T-helper 17 cell (primary cell): ENCODE results near the gene CD96. TPM values are rescaled to one million over a fixed set of nuclear protein-coding genes. Genes with fewer than 3 reads are reported as not detected.

Experiments
- ATAC-seq: fragments of 150-1000 bp; cut with Tn5 transposase; 2 replicates; pipeline ENCODE4 v1.10.0; 2021; ENCODE audit warnings: mild to moderate bottlenecking, moderate library complexity
- DNase-seq, 3 donors: peaks; one replicate each; pipeline versions ENCODE4 v3.0.0 to v3.0.0-alpha.2; 2020 to 2021
- H3K9me3 ChIP-seq: one replicate; pipeline ENCODE4 v1.7.0; 2013; ENCODE audit warnings: low read length, mild to moderate bottlenecking; ENCODE audit not compliant: control insufficient read depth, poor library complexity, severe bottlenecking
- H3K27ac Mint-ChIP-seq: one replicate; pipeline ENCODE4 v1.8.0; 2022; ENCODE audit warnings: mild to moderate bottlenecking, moderate library complexity, mixed read lengths
- H3K27me3 Mint-ChIP-seq: one replicate; pipeline ENCODE4 v1.8.0; 2022; ENCODE audit warnings: mixed read lengths
- H3K36me3 Mint-ChIP-seq: one replicate; pipeline ENCODE4 v1.8.0; 2022; ENCODE audit warnings: low read depth, mixed read lengths
- H3K4me1 Mint-ChIP-seq: one replicate; pipeline ENCODE4 v1.8.0; 2022; ENCODE audit warnings: mild to moderate bottlenecking, mixed read lengths
- H3K4me3 Mint-ChIP-seq: one replicate; pipeline ENCODE4 v1.8.0; 2022; ENCODE audit warnings: mild to moderate bottlenecking, moderate library complexity, mixed read lengths
- total RNA-seq, 4 donors: library from RNA in 2 of 4; stranded (reverse) in 2 of 4; gene quantifications; one replicate each; pipeline ENCODE4 v1.2.3 and lab custom pipeline; 2022 to 2026

The CD96 gene
- total RNA-seq, 2 donors from 2014 or later, result 190 to 201 TPM

DNA sequence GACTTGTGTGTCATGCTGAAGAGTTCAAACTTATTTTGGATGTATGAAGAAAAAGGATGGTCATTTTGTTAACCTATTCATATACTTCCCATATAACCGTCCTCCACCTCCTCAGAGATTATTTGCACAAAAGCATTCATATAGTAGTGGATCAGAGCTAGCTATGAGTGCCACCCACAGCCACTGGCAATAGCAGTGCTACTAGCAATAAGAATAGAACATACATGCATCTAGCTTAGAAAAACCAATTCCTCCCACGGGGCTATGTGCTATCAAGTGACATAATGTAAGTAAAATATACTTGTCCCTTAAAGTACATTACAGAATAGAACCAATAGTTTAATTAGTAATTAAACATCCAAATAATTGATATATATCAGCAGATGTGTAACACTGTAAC lies 63.5 kb downstream of the CD96 start:
- peak overlapping the region; percentile 61 for H3K27ac Mint-ChIP-seq

DNA sequence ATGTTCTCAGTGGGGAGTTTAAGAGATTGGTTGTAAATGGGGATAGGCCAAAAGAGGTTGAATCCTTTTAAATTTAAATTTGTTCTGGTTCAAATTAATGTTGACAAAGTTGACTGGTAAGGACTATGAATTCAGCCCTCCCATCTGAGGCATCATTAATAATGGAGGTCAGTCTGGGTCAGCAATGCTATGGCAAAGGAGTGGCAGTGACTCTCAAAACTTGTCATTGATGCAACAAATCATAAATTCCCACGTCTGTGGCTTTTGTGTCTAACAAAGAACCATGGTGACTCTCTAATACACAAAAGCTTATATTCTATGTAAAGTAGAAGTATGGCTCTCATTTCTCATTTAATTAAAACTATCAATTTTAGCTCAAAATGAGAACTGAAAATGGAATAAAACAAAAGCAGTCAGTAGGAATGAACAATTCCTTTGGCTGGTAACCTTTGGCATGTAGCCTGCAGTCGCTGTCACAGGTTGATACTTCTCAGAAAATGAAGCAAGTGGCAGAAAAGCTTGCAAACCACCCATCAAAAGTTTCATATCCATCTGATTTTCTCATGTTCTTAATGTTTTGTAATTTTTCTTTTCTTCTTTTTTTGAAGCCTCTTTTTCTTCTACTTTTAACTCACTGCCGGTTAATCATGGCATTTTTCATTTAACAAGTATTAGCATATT lies 65.4 kb downstream of the CD96 start:
- H3K27me3 Mint-ChIP-seq, result no peaks in the 10 kb centered on the region
- peaks cover 5% of the 10 kb centered on the region for H3K36me3 Mint-ChIP-seq

More for the DNA sequence above, 63.5 kb downstream of the CD96 start:
- no peaks in the 10 kb centered on the region for H3K27me3 Mint-ChIP-seq
- H3K9me3 ChIP-seq, result no peaks in the 10 kb centered on the region
- H3K36me3 Mint-ChIP-seq, result peaks cover 7% of the 10 kb centered on the region
- H3K4me3 Mint-ChIP-seq, result no peak overlapping the region
- H3K4me1 Mint-ChIP-seq, result peaks cover 40% of the 10 kb centered on the region
- ATAC-seq (no peak), DNase-seq (no peak)

DNA sequence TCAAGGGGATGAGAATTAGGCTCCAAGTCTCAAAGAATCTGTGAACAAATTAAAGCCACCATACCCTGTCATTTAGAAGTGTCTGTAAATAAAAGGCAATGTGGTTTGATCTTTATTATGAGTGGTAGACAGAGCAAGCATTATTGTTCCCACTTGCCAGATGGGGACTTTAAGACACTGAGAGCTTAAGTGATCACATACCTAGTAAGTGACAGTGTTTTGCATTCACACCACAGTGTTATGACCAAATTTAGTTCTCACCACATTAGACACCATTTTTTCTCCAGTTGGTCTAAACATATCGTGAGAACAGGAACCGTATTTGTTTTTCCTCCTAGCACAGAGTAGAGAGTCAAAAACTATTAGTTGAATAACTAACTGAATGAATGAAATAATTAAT lies 66.4 kb downstream of the CD96 start:
- H3K9me3 ChIP-seq, result no peaks in the 10 kb centered on the region
- Mint-ChIP-seq H3K27ac (peak overlapping the region; percentile 97), H3K4me3 (no peak overlapping the region), H3K36me3 (peaks cover 11% of the 10 kb centered on the region), H3K27me3 (no peaks in the 10 kb centered on the region), H3K4me1 (peaks cover 59% of the 10 kb centered on the region)
- no peak for ATAC-seq
- DNase-seq, result no peak

More for the DNA sequence above, 65.4 kb downstream of the CD96 start:
- H3K27ac Mint-ChIP-seq, result peak overlapping the region; percentile 97
- ATAC-seq (no peak), DNase-seq (no peak)
- no peak overlapping the region for H3K4me3 Mint-ChIP-seq
- no peaks in the 10 kb centered on the region for H3K9me3 ChIP-seq
- H3K4me1 Mint-ChIP-seq, result peaks cover 56% of the 10 kb centered on the region

DNA sequence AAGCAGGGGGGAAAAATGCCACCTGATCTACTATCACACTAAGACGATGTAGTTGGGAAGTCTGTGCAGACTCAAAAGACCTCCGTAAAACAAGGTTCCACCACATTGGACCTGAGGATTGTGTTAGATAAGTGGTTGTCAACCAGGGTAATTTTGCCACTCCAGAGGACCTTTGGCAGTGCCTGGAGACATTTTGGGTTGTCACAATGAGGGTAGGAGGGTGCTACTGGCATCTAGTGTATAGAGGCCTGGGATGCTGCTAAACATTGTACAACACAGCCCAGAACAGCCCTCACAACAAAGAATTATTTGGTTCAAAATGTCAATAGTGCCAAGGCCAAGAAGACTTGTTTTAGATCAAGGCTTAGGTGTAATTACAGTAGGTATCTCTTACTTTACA lies 67.7 kb downstream of the CD96 start:
- Mint-ChIP-seq H3K4me3 (no peak overlapping the region), H3K4me1 (peaks cover 54% of the 10 kb centered on the region), H3K36me3 (peaks cover 13% of the 10 kb centered on the region), H3K27me3 (no peaks in the 10 kb centered on the region), H3K27ac (peak overlapping the region; percentile 97)
- no peak for DNase-seq
- H3K9me3 ChIP-seq, result no peaks in the 10 kb centered on the region
- ATAC-seq, result peak; percentile 32

DNA sequence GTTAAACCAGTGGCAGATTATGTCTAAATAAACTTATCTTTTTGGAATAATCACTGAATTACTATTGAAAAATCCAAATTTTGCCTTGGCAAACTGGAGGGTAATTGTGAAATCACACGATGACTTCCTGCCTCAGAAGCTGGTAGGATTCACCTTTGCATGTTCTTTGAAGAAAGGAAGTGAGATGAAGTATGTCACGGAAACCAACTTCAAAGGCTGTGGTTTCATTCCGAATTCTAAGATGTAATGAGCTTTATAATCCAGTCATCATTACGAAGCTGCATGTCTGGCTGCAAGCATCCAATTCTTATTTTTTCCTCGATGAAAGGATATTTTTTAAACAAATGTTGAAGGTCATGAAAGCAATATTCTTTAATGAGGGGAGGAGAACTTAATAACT lies 68.2 kb downstream of the CD96 start:
- H3K27ac Mint-ChIP-seq, result peak overlapping the region; percentile 97
- H3K36me3 Mint-ChIP-seq, result peaks cover 17% of the 10 kb centered on the region
- DNase-seq, result no peak
- H3K9me3 ChIP-seq, result no peaks in the 10 kb centered on the region
- ATAC-seq, result peak; percentile 95
- peaks cover 56% of the 10 kb centered on the region for H3K4me1 Mint-ChIP-seq
- H3K4me3 Mint-ChIP-seq, result peak overlapping the region; percentile 91
- H3K27me3 Mint-ChIP-seq, result no peaks in the 10 kb centered on the region

DNA sequence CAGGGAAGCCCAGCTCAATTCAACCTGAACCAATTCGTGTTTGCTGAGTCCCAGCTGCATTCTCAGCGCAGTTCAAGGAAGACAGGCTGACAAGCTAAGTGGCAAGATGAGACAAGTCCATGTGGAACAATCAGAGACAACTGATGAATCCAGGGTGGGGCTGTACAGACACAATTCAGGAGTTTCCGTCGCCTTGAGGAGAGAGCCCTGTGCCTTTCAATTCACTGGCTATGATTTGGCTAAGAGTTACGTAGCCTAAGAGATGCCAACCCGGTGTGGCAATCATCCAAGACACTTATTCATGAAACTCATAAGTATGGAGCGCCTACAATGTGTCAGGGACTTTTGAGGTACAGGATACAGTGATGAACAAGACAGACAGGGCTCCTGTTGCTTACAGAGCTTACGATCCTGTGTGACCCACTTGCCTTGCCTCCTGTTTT lies 68.6 kb downstream of the CD96 start:
- Mint-ChIP-seq H3K27ac (peak overlapping the region; percentile 97), H3K4me1 (peaks cover 57% of the 10 kb centered on the region)
- no peak for DNase-seq

DNA sequence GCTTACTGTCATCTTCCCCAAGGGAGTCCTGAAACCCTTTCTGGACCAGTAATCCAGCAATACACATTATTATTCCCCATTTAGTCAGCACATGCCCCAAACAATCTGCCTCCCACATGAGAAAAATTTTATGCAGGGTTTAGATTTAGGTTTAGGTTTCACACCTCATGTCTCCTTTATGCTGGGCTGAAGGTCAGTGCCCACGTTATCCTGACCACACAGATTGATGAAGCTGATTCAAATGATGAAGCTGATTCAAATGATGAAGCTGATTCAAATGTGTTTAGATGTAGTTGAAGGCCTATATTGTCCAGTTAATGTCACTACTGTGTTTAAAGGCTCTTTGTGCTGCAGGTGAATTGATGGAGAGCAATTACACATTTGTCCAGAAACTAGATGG lies 71.3 kb downstream of the CD96 start:
- Mint-ChIP-seq H3K4me1 (peaks cover 60% of the 10 kb centered on the region), H3K27ac (peak overlapping the region; percentile 97), H3K36me3 (peaks cover 15% of the 10 kb centered on the region), H3K4me3 (no peak overlapping the region), H3K27me3 (no peaks in the 10 kb centered on the region)
- ATAC-seq, result no peak
- no peak for DNase-seq
- H3K9me3 ChIP-seq, result no peaks in the 10 kb centered on the region

More for the DNA sequence above, 68.6 kb downstream of the CD96 start:
- peak; percentile 53 for ATAC-seq
- Mint-ChIP-seq H3K36me3 (peaks cover 17% of the 10 kb centered on the region), H3K27me3 (no peaks in the 10 kb centered on the region), H3K4me3 (peak overlapping the region; percentile 91)
- H3K9me3 ChIP-seq, result no peaks in the 10 kb centered on the region

DNA sequence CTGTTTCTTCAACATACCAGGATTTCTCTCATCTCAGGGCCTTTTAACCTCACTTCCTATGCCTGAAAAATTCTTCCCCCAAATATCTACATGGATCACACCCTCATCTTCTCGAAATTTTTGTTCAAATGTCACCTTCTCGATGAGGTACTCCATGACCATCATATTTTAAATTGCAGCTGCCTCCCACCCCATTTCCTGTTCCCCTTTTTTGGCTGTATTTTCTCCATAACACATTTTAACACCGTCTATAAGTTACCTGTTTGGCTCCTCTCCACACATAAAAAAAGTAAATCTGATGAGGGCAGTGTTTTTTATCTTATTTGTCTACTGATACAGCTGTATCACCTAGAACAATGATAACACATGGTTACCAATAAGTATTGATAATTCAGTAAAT lies 73.9 kb downstream of the CD96 start:
- peaks cover 12% of the 10 kb centered on the region for H3K36me3 Mint-ChIP-seq
- H3K27me3 Mint-ChIP-seq, result no peaks in the 10 kb centered on the region
- peak; percentile 4 for ATAC-seq
- peaks cover 45% of the 10 kb centered on the region for H3K4me1 Mint-ChIP-seq
- no peak for DNase-seq
- H3K27ac Mint-ChIP-seq, result peak overlapping the region; percentile 96
- no peaks in the 10 kb centered on the region for H3K9me3 ChIP-seq
- peak overlapping the region; percentile 49 for H3K4me3 Mint-ChIP-seq

DNA sequence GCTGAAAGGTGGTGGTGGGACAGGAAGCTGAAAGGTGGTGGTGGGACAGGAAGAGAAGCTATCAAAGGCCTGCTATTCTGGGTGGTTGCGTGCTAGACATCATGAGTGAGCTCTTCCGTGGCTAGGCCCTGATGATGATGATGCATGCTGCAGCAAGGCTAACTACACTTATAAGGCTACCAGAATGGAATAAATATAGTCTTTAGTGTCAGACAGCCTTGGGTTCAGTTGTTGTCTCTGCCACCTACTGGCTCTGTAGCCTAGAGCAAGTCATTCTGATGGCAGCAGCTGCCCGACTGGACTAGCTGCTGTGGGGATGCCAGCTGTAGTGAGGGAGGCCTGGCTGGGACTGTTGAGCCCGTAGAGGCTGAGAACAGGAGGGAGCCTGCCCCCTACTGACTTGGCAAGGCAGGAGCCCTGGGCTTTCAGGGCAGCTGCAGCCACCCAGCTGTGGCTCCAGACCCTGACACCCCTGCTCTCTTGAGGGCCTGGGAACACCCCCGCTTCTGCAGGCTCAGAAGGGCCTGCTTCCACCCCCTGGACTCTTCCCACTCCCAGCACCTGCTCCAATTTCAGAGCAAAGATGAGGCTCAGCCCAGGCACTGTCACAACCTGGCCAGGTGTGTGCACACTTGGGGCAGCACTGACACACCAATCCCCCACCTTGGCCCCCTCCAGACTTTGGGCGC lies 74.6 kb downstream of the CD96 start:
- H3K4me3 Mint-ChIP-seq, result peak overlapping the region; percentile 72
- H3K27ac Mint-ChIP-seq, result peak overlapping the region; percentile 96
- no peaks in the 10 kb centered on the region for H3K9me3 ChIP-seq
- peak in 2 of 3 donors; percentile 22 to 41 for DNase-seq
- peak; percentile 92 for ATAC-seq
- H3K4me1 Mint-ChIP-seq, result peaks cover 39% of the 10 kb centered on the region
- H3K36me3 Mint-ChIP-seq, result peaks cover 12% of the 10 kb centered on the region
- H3K27me3 Mint-ChIP-seq, result no peaks in the 10 kb centered on the region

DNA sequence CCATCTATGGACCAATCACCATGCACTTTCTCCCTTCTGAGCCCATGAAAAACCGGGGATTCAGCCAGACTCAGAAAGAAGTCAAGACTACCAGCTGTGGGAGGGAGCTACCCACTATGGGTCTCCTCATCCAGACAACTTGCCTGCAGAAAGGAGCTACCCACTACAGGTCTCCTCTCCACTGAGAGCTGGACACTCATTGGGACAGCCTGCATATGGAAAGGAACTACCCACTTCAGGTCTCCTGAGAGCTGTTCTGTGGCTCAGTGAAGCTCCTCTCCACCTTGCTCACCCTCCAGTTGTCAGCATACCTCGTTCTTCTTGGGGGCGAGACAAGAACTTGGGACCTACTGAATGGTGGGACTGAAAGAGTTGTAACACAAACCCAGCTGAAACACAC lies 75.4 kb downstream of the CD96 start:
- ATAC-seq (no peak), DNase-seq (no peak)
- H3K9me3 ChIP-seq, result no peaks in the 10 kb centered on the region
- Mint-ChIP-seq H3K4me1 (peaks cover 33% of the 10 kb centered on the region), H3K4me3 (no peak overlapping the region), H3K27me3 (no peaks in the 10 kb centered on the region), H3K36me3 (peaks cover 12% of the 10 kb centered on the region), H3K27ac (peak overlapping the region; percentile 96)

DNA sequence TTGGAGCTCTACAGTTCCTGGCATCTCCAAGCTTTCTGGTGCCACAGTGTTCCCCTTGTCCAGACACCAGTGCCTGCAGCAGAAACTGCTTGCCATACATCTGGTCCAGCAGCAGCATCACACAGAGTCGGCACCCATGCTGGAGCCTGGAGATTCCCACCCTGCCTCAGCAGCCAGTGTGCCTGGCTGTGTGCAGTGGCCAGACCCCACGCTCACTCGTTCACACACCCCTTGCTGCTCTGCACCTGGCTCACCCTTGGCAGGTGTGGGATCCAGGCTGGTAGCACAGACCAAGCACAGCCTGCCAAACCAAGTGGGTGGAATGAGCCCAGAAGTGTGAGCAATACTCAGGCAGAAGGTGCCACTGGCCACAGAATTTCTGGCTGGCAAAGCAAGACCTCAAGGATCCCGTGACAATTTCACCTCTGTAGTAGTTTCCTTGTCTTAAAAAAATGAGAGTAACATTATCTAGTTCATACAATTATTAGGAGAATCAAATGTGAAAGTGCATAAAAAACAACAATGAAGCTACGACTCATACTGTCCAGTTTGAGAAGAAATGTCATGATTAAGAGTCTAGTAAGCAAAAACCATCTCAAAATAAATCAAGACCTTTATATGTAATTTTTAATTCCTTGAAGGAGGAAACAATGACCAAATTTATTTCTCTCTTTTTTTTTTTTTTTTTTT lies 76.1 kb downstream of the CD96 start:
- H3K4me3 Mint-ChIP-seq, result peak overlapping the region; percentile 25
- no peak for ATAC-seq

DNA sequence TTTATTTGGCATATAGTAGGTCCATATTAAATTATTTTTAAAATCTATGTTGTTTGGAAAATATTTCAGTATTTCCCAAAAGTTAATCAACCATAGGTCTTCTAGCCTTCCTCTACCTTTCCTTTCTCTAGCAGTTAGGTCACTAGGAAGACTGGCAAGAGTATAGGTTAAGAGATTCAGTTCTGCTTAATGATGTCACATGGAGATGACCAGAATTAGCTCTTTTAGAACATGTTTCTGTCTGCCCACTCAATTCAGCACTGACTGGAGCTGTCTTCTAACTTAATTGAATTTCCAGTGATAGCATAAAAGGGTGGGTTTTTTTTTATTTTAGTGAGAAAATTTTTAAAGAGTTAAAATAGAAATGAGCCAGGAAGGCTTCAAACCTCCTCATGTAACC lies 76.9 kb downstream of the CD96 start:
- H3K27ac Mint-ChIP-seq, result peak overlapping the region; percentile 47

More for the DNA sequence above, 76.1 kb downstream of the CD96 start:
- Mint-ChIP-seq H3K27ac (peak overlapping the region; percentile 47), H3K27me3 (no peaks in the 10 kb centered on the region), H3K36me3 (peaks cover 7% of the 10 kb centered on the region), H3K4me1 (peaks cover 28% of the 10 kb centered on the region)
- no peaks in the 10 kb centered on the region for H3K9me3 ChIP-seq
- DNase-seq, result no peak

DNA sequence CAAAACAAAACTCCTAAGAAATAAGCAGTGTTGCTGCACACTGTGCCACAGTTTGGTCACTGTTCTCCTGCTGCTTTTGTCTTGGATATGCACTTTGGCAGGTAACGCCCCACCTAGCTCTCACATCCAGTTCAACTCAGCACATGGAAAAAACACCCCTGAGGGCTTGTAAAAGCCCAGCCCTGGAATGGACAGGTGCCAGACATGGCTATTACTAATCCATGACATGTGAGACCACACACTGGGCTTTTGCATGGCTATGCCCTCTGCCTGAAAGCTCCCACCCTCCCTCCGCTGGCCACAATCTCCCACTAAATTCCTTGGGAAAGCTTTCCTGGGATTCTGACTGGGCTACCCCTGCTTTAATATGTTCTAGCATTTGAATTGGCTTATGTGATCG lies 77.8 kb downstream of the CD96 start:
- ATAC-seq, result no peak
- peaks cover 27% of the 10 kb centered on the region for H3K4me1 Mint-ChIP-seq
- H3K4me3 Mint-ChIP-seq, result no peak overlapping the region
- H3K27ac Mint-ChIP-seq, result peak overlapping the region; percentile 47
- H3K36me3 Mint-ChIP-seq, result peaks cover 10% of the 10 kb centered on the region
- no peaks in the 10 kb centered on the region for H3K9me3 ChIP-seq
- H3K27me3 Mint-ChIP-seq, result no peaks in the 10 kb centered on the region
- DNase-seq, result no peak

More for the DNA sequence above, 76.9 kb downstream of the CD96 start:
- no peaks in the 10 kb centered on the region for H3K27me3 Mint-ChIP-seq
- peaks cover 24% of the 10 kb centered on the region for H3K4me1 Mint-ChIP-seq
- no peaks in the 10 kb centered on the region for H3K9me3 ChIP-seq
- H3K4me3 Mint-ChIP-seq, result no peak overlapping the region
- no peak for DNase-seq
- H3K36me3 Mint-ChIP-seq, result peaks cover 6% of the 10 kb centered on the region
- no peak for ATAC-seq
